GM15510 (cell line): ENCODE data around the gene FXR1.

Experiments
- POLR2A ChIP-seq: IDR thresholded peaks from 3 replicates; pipeline ENCODE4 v1.6.1; 2011; ENCODE audit warnings: borderline replicate concordance; ENCODE audit not compliant: insufficient read length; ENCODE audit errors: extremely low read depth

The FXR1 gene

GRCh38 chr3:180922242-180922641 lies 9.8 kb downstream of the FXR1 start:
- no peak for TF ChIP-seq POLR2A

DNA sequence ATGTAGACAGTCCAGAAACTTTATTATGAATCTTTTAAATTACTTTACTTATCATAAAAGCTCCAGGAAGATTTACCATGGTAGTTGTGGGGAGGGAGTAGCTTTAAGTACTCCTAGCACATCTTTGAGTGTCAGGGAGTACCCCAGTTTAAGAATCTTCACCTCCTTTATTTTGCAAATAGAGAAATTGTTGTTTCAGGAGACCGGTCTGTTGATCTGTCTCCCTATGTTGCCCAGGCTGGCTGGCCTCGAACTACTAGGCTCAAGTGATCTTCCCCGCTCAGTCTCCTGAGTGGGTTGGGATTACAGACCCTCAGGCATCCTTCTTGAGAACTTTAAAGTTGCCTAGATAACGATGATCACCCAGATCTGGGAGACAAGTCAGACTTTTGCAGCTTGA lies 11.1 kb downstream of the FXR1 start:
- no peak for TF ChIP-seq POLR2A

- TF ChIP-seq POLR2A = no peak
These were observed 14.1 kb downstream of the FXR1 start for GRCh38 chr3:180926526-180926925.

DNA sequence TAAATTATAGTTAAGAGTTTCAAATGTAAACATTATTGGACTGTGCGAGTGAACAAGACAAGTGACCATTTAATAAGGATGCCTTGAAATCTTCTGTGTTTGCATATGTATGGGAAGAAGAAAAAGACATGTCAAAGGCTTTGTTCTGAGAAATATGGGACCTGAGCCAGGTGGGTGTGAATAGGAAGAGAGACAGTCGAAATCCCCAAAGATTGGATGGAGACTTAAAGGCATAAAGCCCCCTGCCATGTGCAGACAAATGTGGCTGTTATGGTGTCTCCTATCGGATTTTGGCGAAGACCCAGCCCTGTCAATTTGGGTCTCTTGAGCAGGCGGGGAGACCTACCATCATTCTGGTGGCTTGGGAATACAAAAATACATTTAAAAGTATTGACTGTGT lies 16.9 kb downstream of the FXR1 start:
- no peak for TF ChIP-seq POLR2A

DNA sequence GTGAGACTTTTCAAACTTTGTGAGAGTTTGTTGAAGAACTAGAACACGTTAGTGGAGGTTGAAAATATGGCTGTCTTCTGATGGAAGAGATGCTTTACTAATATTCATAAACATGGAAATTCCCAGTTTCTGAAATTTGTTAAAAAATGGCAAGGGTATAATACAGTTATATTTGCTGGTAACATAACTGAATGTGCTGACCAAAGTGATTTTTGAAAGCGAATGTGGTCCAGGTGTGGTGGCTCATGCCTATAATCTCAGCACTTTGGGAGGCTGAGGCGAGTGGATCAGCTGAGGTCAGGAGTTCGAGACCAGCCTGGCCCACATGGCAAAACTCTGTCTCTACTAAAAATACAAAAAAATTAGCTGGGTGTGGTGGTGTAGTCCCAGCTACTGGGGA lies 18.1 kb downstream of the FXR1 start:
- no peak for TF ChIP-seq POLR2A

GRCh38 chr3:180932819-180933218 lies 20.3 kb downstream of the FXR1 start:
- TF ChIP-seq POLR2A = no peak

- TF ChIP-seq POLR2A = no peak
These were observed 22.2 kb downstream of the FXR1 start for GRCh38 chr3:180934638-180935037.

DNA sequence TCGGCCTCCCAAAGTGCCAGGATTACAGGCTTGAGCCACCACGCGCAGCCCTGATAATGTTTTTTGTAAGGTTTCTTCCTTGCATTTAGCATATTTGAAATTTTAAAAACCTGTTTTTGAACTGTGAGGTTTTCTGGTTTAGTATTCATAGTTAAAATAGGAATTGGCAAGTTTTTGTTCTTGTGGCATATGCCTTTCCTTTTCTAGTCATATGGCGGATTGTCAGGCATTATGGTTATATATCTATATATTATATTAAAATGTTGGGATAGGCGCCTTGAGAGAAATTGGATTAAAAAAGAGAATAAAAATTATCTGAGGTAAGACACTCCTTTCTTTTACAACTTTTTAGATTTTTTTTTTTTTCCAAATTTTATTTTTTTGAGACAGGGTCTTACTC lies 28.4 kb downstream of the FXR1 start:
- no peak for TF ChIP-seq POLR2A

DNA sequence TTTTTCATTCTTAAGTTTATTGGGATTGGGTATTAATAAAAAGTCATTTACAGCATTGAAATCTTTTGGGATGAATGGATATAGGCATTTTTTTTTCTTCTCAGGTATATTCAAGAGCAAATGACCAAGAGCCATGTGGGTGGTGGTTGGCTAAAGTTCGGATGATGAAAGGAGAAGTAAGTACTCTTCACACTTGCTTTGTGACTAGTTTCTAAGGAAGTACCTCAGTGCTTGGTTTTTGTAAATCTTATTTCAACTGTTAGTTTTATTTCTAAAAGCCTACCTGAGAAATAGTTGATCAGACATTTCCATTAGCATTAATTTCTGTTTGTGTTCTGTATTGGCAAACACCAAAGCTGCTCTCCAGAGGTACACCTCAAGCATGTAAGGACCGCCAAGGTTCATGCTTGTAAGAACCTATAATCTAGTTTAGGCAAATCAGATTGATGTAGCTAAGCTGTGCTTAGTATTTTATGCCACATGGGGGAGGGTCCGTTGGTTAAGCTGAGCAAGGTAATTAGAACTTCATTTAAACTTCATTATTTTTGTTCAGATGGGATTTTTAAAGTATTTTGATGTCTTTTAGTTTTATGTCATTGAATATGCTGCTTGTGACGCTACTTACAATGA lies 35.4 kb downstream of the FXR1 start:
- TF ChIP-seq POLR2A = no peak

- TF ChIP-seq POLR2A = no peak
These were observed 47.2 kb downstream of the FXR1 start for GRCh38 chr3:180959691-180960090.

DNA sequence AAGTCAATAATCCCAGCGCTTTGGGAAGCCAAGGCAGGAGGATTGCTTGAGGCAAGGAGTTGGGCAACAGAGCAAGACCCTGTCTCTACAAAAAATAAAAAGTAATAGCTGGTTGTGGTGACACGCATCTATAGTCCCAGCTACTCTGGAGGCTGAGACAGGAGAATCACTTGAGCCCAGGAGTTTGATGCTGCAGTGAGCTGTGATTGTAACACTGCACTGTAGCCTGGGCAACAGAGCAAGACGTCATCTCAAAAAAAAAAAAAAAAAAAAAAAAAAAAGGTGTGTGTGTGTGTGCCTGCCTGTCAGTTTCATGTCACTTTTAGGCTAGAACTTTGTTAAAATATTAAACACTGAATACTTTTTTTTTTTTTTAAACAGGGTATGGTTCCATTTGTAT lies 48.6 kb downstream of the FXR1 start:
- TF ChIP-seq POLR2A = no peak

DNA sequence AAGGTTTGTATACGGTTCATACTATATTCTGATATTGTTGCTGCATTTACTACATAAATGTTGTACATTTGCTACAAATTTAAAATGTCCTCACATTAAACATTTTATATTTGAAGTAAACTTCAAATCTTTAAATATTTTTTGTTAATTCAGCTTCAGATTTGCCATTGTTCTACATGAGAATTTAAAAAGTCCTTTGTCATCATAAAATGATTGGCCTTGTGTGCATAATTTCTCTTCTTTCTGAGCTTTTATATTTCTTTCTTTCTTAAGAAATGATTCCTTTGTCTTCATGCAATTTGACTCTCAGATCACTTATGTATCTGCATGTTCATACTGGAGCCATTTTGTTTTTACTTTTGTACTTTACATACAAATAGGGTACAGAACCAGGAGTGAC lies 49.1 kb downstream of the FXR1 start:
- TF ChIP-seq POLR2A = no peak

- no peak for TF ChIP-seq POLR2A
These were observed 50.1 kb downstream of the FXR1 start for GRCh38 chr3:180962530-180962929.

- no peak for TF ChIP-seq POLR2A
These were observed 58.5 kb downstream of the FXR1 start for GRCh38 chr3:180970931-180971330.

GRCh38 chr3:180973543-180973942 lies 61.1 kb downstream of the FXR1 start:
- no peak for TF ChIP-seq POLR2A

- TF ChIP-seq POLR2A = no peak
These were observed 61.8 kb downstream of the FXR1 start for GRCh38 chr3:180974286-180974685.

GRCh38 chr3:180977498-180977897 lies 65.0 kb downstream of the FXR1 start:
- no peak for TF ChIP-seq POLR2A

DNA sequence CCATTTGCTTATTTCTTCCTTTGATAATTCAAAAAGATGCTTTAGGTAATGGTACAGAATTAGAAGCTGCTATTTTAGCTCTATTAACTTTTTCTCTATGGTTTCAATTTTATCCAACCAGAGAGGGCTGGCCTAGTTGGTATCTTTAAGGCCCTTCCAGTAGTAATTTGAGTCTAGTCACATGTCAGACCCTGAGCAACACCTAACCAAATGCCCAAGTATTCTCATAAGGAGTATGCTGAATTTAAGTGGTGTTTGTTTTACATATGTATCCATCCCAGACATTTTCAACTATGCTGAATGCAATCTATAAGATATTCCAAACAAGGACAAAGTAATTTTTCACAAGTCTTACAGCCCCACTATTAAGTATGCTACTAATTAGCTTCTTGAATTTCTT lies 67.5 kb downstream of the FXR1 start:
- TF ChIP-seq POLR2A = no peak

GRCh38 chr3:180980611-180981010 lies 68.1 kb downstream of the FXR1 start:
- no peak for TF ChIP-seq POLR2A
